Measurements from ENCODE around the gene NELFCD.

Gene NELFCD

DNA sequence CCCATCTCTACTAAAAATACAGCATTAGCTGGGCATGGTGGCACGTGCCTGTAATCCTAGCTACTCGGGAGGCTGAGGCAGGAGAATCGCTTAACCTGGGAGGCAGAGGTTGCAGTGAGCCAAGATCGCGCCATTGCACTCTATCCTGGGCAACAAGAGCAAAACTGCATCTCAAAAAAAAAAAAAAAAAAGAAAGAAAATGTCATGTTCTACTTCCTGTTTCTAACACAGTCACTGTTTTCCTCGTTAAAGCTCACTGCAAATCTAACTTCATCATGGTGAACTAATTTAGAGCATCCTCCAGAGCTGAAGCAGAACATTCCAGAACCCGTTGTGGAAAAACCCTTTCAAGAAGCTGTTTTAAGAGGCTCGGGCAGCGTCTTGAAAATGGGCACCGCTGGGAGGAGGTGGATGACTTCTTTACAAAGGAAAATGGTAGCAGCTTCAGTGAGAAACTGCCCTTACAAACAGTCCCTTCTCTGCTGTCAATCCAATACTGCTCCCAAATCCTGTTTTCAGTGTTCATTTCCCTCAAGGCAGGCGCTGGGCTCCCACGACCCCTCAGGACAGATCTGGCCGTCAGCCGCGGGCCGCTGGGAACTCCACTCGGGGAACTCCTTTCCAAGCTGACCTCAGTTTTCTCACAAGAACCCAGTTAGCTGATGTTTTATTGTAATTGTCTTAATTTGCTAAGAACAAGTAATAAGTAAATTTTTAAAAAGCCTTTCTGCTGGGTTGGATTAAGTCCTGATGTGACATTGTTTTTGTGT, 13.5 kb downstream of the NELFCD start:
- no peak for DNase-seq (ENCODE audit: low read depth)

DNA sequence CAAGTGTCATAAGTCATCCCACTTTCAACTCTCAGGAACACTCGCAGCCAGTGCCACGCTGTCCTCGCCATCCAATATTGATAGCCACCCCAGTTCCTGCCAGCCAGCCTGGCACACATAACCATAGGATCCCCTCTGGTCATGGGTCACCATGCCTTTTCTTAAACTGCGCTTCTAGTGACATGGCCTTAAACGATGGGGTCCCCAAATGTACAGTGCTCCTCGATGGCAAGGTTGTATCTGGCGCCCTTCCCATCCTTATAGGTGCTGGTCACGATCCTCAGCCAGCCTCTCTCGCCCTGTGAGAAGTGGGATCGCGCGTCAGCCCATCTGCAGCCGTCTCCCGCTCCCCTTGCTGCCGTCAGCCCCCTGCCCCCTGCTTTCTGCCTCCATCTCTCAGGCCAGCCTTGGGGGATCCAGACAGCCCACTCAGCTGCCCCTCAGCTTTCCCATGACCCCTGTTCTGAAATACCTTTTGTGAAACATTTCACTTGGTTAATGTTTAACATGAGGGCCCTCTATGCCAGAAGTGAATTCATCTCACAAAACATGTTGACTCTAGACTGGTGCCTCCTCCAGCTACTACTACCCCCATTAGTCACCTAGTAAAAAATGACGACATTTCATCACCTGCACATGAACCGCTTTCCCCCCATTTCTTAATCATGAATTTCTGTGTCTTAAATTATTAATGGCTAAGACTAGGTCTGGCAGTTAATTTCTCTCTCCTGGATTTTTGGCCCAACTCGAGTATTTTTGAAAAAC, 14.6 kb downstream of the NELFCD start:
- DNase-seq (ENCODE audit: low read depth): no peak

DNA sequence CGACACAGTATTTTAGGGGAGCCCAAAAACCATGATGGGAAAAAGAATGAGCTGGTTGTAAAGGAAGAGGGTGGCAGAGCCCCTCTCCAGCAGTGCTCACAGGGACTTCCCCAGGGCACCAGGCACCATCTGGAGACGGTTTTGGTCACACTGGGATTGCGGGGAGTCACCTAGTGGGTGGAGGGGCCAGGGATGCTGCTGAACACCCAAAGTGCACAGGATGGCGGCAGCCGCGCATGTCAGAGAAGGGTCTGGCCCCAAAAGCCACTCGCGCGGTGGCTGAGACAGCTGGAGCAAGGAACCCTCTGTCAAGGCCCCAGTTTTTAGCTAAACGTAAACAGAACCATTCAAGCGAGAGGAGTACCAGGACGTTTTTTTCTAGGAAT, 15.2 kb downstream of the NELFCD start:
- DNase-seq (ENCODE audit: low read depth): no peak

DNA sequence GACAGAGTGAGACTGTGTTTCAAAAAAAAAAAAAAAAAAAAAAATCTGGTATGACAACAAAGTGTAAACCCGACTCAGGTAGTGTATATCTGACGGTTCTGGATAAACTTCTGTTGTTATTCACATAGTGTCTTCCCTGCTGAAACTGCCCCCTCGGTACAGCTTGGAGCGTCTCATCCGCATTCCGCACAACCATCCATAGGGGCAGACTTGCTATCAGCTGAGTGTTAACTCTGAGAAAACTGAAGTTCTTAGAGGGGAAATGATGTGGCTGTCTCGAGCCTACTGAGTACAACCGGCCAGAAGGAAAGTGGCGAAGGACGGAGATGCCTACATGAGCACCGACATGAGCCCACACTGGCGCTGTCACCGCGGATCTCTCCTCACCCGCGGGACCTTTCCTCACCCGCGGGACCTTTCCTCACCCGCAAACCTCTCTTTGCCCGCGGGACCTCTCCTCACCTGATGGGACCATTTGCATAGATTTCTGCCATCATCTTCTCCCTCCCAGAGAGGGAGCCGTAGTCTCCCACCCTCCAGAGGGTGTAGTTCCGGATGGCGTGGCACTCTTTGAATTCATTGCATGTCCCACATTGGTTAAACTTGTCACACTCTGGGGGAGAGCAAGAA, 16.2 kb downstream of the NELFCD start:
- no peak for DNase-seq (ENCODE audit: low read depth)

DNA sequence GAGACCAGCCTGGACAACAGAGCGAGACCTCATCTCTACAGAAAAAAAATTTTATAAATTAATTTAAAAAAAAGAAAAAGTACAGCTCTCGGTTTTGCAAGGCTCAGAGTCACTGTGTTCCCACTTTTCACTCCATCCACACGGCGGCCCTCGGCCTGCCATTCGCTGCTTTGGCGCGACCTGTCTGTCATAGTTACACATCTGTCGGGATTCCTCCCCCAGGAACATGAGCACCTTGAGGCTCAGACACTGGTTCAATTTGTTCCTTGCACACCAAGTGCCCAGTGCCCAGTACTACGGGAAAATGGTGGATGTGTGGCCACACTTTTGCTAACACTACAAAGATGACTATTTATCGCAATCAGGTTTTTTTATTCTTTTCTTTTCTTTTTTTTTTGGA, 17.6 kb downstream of the NELFCD start:
- no peak for DNase-seq (ENCODE audit: low read depth)

DNA sequence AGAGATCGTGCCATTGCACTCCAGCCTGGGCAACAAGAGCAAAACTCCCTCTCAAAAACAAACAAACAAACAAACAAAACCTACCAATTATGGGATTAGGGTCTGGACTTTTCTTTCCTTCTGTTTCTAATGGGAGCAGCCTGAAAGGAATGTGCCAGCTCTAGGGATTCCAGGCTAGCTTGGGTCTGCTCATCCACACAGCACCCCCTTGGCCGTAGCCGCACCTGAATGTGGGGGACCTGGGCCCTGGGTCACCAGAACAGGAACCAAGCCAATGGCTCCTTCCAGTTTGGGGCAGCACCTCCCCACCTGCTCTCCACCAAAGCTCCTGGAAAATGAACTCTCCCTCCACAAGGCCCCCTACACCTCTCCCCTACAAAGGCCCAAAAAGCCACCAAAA, 19.3 kb downstream of the NELFCD start:
- DNase-seq (ENCODE audit: low read depth): no peak

GRCh38 chr20:59001068-59001448, 20.0 kb downstream of the NELFCD start:
- no peak for DNase-seq (ENCODE audit: low read depth)

DNA sequence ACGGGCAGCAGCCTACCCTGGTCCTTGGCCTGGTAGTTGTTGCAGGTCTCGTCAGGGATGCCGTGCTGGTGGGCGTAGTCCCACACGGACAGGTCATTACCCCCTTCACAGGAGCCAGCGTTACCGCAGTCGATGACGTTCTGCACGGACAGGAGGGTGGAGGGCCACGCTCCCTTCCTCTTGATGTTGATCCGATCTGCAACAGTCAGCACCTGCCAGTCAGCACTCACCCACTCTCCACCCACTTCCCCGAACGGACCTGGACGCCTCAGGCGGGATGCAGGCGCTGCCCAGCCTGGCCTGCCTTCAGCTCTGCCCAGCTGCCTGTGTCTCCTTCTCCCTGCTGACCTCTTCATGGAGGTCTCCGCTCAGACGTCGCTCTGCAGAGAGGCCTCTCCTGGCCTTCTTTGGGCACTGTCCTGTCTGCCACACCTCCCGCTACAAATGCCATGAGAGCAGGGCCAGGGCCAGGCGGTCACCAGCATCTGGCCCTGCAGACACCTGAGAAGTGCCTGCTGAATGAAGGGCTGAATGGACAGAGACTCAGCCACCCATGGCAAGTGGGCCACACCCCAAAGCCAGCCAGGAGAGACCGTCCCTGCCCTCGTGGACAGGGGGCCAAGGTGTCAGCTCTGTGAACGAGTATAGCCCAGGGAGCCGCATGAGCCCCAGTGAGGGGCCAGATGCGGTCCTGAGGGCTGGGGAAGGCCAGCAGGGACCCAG, 20.6 kb downstream of the NELFCD start:
- no peak for DNase-seq (ENCODE audit: low read depth)

GRCh38 chr20:59002388-59002787, 21.3 kb downstream of the NELFCD start:
- DNase-seq (ENCODE audit: low read depth): no peak

DNA sequence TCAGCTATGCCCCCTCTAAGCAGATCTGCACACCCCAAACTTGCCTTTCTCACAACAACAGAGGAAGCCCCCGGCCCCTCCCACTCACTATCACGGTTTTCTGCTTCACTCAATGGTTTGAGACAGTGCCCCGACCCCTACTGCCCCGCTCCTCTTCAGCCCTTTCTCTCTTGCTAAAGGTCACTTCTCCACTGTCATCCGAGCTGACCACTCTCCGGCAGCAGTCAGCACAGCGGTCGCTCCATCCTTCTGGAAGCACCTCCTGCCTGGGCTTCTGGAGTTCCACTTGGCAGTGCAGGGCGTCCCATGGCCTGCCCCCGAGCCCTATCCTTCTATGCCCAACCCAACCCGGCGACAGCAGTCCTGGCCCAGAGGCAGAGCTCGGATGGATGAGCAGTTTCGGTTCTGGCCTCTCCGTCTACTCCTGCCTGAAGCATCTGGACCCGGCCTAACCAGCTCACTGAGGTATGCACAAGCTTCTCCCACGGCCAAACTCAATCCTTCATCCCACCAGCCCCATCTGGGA, 21.9 kb downstream of the NELFCD start:
- DNase-seq (ENCODE audit: low read depth): no peak

GRCh38 chr20:59003836-59004492, 22.9 kb downstream of the NELFCD start:
- no peak for DNase-seq (ENCODE audit: low read depth)

DNA sequence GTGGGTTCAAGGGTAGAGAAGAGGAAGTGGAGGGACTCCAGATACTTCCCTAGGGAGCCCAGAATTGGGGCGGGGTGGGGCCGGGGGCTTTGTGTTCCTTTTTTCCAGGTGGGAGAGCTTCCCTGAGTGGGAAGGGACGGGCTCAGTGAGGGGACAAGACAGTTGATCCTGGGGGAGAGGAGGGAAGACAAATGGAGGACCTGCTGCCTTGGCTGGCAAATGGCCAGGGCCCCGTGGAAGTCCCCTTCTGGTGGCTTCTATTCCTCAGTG, 23.4 kb downstream of the NELFCD start:
- no peak for DNase-seq (ENCODE audit: low read depth)

DNA sequence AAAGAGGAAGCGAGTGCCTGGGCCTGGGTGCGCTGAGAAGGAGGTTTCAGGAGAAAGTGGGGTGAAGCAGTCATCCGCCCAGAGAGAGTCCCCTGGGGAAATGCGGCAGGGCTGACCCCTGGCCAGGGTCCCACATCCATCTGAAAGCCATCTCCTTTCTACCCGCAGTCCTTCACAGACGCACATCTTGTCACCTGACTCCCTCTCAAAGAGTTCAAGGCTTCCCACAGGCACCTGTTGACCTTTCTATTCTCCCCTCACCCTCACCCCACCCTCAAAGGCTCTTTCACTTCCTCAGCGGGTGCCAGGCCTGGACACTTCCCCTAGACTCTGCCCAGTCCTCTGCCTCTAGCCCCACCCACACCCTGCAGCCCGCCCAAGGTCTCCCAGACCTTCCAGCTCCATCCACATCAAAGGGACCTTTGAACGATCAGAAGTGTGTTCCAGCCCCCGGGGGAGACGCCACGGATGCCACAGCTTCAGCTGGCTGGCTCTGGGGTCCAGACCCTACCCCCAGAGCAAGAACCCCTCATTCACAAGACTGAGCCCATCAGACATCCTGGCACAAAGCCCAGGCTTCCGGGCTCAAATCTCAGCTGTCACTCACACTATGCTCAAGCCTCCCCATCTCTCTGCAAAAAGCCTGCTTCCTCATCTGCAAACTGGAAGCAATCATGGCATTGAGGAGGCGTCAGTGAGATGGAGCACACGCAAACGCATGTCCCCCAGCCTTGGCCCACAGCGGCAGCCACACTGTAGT, 23.9 kb downstream of the NELFCD start:
- no peak for DNase-seq (ENCODE audit: low read depth)

DNA sequence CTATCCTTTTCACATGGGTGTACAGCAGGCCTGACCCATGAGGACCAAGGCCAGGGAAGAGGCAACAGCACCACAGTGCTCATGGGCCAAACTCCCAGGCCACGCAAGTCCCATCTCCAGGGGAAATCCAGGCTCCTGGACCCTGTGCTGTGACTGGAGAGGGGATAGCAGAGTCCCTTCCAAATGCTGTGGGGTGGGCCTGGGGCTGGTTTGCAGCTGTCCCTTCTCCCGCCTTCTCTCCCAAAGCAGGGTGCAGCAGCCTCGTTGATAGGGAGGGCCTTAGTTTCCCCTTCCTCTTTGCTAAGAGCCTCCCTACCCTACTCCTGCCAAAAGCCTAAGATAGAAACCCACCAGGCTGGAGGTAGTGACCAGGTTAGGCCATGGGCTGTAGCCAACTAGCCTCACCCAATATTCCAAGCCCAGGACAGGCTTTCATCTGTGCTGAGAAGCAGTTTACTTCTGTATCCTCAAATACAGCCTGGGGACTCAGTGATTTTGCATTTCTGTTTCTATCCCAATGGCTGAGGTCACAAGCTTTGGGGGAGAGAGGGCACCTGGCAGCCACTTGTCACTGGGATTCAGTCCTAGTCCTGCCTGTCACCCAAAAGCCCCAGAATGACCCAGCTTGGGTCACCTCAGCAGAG, 24.6 kb downstream of the NELFCD start:
- DNase-seq (ENCODE audit: low read depth): no peak

DNA sequence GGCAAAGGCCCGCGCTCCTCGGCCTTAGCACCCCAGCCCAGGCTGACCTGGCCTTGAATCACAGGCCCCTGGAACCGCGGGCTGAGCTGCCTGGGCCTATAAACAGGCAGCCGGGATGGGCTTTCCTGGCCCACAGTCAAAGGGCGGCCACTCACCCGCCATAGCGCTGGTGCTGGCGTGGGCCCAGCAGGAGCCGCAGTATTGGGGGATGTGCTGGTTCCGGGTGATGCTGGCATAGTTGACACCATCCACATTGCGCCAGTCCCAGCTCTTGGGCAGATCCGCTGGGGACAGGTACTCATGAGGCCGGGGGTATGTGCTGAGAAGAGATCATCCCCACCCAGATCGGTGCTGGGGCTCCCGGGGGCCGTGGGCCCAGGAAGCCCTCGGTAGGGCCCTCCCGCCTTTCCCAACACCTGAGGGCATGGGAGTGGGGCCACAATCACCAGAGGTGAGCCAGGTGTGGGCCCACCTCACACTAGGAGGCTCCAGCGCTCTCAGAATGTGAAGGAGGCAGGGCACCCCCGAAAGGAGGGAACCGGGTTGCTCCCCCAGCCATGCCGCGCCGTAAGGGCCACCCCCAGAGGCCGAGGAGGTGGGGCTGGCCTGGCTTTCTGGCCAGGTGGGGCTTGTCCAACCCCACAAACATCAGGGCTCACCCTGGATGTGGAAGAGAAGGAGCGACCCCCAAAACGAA, 25.3 kb downstream of the NELFCD start:
- DNase-seq (ENCODE audit: low read depth): no peak

DNA sequence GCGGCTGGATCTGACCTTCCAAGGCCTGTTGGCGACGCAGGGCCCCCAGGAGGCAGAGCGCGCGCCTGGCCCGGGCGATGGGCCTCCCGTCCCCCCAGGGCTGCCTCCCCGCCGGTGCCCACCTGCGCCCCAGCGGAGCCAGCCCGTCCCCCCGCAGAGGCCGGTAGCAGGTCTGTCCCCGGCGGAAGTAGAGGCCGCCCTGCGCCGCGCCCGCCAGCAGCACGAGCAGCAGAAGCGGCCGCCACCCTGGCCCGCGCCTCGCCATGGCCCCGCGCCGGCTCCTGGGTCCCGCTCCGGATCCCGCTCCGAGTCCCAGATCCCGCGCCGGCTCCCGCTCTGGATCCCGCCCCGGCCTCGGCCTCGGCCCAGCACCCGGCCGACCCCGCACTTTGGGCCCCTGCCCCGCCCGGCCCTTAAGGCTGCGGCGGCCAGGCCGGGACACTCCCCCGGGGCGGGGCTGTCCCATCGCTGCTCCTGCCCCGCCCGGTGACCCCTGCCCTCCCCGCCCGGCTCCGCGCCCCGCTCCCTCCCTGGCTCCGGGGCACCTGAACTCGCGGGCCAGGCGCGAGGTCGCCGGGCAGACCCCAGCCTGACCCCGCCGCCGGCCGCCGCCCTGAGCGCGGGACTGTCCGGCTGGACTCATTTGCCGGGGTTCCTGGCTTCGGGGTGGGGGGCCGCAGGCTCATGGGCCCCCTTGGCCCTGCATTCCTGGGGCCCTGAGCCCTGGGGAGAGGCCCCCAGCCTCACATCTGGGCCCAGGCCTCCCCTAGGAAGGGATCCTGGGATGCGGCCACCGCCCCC, 26.0 kb downstream of the NELFCD start, which contains the start of gene CTSZ:
Gene CTSZ (minus strand): TSS at position 391 of the 801 bp plus-strand sequence. CDS start 126 bp downstream, at position 265.
- DNase-seq (ENCODE audit: low read depth): no peak

DNA sequence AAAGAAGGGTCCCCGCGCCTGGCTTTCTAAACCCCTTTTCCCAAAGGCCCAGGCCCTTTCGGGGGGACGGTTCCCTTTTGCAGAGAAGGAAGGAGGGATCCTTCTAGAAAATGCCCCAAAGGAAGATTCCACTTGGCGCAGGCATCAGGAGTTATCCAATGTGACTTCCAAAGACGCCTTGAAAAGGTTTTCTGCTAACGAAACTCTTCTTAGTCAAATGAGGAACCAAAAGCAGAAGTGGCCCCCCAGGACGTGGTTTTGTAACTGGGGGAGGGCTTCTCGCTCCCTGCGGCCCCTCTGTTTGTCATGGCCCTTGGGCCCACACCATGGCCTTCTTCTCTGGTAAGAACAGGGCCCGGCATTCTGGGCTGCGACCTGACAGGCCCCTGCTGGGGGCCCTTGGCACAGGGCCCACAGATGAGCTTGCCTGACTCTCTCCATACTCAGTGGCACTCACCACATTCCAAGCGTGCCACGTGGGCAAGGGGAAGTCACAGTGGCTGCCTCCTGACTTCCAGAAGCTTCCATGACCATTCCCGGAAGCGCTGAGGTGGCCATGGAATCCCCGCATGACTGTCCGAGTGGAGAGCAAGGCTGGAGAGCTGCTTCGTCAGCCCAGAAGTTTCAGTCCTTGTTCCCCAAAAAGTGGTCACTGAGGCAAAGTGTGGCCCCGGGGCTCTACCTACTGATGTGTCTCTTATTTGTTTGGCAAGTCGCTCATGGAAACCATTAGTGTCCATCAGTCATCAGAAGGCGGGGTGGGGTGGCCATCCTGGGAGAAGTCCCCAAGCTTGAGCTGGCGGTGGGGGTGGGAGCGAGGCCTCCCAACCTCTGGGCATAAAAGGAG, 26.8 kb downstream of the NELFCD start:
- DNase-seq (ENCODE audit: low read depth): no peak

- DNase-seq (ENCODE audit: low read depth): no peak
Observed at GRCh38 chr20:59008715-59009336, 27.8 kb downstream of the NELFCD start.
